HFFc6 (cell line): ENCODE results near the gene ZNF557. TPM values are rescaled to one million over a fixed set of nuclear protein-coding genes. Genes with fewer than 3 reads are reported as not detected.
A peak's percentile ranks its signal among the peaks of the same experiment; 100 is the strongest.
"Not testable (repeated sequence)": the region's sequence is repeated elsewhere in the genome, so short reads cannot be mapped to it uniquely, and the experiment has no call there.

Experiments
- DNase-seq: peaks from one replicate; pipeline ENCODE4 v3.0.0-alpha.2; 2018
- H3K27ac Mint-ChIP-seq: 2 replicates; pipeline ENCODE4 v1.8.0; 2020; ENCODE audit warnings: mild to moderate bottlenecking, mixed read lengths
- H3K27me3 Mint-ChIP-seq: 2 replicates; pipeline ENCODE4 v1.8.0; 2021; ENCODE audit warnings: mild to moderate bottlenecking, moderate library complexity, mixed read lengths; ENCODE audit not compliant: insufficient read depth
- H3K36me3 Mint-ChIP-seq: 2 replicates; pipeline ENCODE4 v1.8.0; 2021; ENCODE audit warnings: low read depth, mixed read lengths
- H3K4me1 Mint-ChIP-seq: 2 replicates; pipeline ENCODE4 v1.8.0; 2020; ENCODE audit warnings: low read depth, mixed read lengths
- H3K4me3 Mint-ChIP-seq: 2 replicates; pipeline ENCODE4 v1.8.0; 2020; ENCODE audit warnings: mild to moderate bottlenecking, moderate library complexity, mixed read lengths
- H3K9me3 Mint-ChIP-seq: 2 replicates; pipeline ENCODE4 v1.8.0; 2020; ENCODE audit warnings: mild to moderate bottlenecking, mixed read lengths
- total RNA-seq, 6 experiments: library from RNA; stranded (reverse); fragmentation: NEBNext Ultra II Directional; extraction: Animal tissue kit (Norgen Biotek cat#: 25700); gene quantifications; 2 replicates in 1 of 6; 3 replicates in 5 of 6; pipeline ENCODE4 v1.2.3, GENCODE V29; 2021
- TF ChIP-seq, protein P1 (sequence below): fragments of 200-600 bp; sonication (generic); IDR thresholded peaks from 2 replicates; pipeline ENCODE4 v1.5.0; 2021; ENCODE audit warnings: antibody characterized with exemption, mild to moderate bottlenecking

Gene ZNF557
- total RNA-seq, 6 experiments from 2014 or later, result 7.8 to 9.3 (median 8.7) TPM

DNA sequence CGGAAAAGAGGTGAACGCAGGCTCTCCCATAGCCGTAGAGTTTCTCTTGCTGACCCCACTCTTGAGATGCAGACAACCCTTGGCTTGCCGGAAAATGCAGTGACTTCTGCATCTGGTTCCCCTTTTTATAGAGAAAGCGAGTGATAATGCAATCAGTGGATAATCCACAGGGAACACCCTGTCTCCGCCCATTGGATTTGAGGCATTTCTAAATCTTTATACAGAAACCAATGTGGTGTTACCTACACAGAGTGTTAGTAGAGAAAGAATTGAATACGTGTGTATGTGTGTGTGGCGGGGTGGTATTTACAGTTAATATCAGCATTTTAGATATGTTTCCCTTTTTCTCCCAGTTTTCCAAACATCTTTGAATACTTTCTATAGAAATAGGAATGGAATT lies 10.9 kb upstream of the ZNF557 start, which contains the start of gene MBD3L3:
Gene MBD3L3 (minus strand): TSS at position 101 of the 400 bp plus-strand sequence. CDS start 71 bp downstream, at position 30.
- DNase-seq, H3K4me3 Mint-ChIP-seq, H3K4me1 Mint-ChIP-seq, H3K27ac Mint-ChIP-seq, H3K9me3 Mint-ChIP-seq, H3K36me3 Mint-ChIP-seq, H3K27me3 Mint-ChIP-seq: not testable (repeated sequence)

DNA sequence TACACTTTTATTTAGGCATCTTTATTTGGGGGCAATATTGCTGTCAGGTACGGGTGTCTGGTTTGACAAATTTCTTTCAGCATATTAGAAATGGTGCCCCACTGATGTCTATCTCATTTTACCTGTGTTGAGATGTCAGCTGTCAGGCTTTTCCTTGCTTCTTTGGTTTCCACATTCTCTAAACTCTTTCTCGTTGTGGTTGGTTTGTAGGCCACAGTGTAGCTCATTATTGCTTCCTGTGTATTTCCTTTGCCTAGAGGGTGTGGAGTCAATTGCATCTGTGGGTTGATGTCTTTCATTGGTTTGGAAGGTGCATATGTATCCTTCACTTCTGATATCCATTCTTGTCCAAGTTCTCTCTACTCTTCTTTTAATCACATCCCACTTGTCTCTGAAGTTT lies 9.5 kb upstream of the ZNF557 start:
- not testable (repeated sequence) for H3K4me1 Mint-ChIP-seq, H3K27ac Mint-ChIP-seq, DNase-seq, H3K4me3 Mint-ChIP-seq, H3K9me3 Mint-ChIP-seq, H3K36me3 Mint-ChIP-seq, H3K27me3 Mint-ChIP-seq

DNA sequence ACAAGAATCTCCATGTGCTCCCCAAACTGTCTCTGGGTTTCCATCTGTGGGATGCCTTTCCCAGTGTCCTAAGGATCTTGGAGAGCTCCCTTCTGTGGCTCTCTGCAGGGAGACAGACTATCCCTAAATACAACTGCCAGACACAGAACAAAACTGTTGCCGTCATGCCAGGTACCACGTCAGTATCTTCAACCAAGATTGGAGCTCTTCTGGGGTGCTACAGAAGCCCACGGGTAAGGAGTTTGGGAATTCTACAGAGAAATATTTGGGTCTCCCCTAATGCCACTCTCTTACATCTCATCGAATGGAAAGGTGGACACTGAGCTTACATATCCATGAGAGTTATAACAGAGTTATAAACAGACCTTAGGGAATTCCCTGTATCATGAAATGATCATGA lies 6.2 kb upstream of the ZNF557 start:
- no peaks in the 10 kb centered on the region; the same call in 1 of the 2 replicates for H3K27me3 Mint-ChIP-seq
- no peak overlapping the region for H3K4me3 Mint-ChIP-seq
- no peak for DNase-seq
- TF ChIP-seq, protein P1, sequence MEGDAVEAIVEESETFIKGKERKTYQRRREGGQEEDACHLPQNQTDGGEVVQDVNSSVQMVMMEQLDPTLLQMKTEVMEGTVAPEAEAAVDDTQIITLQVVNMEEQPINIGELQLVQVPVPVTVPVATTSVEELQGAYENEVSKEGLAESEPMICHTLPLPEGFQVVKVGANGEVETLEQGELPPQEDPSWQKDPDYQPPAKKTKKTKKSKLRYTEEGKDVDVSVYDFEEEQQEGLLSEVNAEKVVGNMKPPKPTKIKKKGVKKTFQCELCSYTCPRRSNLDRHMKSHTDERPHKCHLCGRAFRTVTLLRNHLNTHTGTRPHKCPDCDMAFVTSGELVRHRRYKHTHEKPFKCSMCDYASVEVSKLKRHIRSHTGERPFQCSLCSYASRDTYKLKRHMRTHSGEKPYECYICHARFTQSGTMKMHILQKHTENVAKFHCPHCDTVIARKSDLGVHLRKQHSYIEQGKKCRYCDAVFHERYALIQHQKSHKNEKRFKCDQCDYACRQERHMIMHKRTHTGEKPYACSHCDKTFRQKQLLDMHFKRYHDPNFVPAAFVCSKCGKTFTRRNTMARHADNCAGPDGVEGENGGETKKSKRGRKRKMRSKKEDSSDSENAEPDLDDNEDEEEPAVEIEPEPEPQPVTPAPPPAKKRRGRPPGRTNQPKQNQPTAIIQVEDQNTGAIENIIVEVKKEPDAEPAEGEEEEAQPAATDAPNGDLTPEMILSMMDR, result no peak
- no peaks in the 10 kb centered on the region for H3K9me3 Mint-ChIP-seq
- H3K27ac Mint-ChIP-seq, result no peak overlapping the region
- H3K36me3 Mint-ChIP-seq, result no peaks in the 10 kb centered on the region
- peaks cover 11% of the 10 kb centered on the region for H3K4me1 Mint-ChIP-seq

DNA sequence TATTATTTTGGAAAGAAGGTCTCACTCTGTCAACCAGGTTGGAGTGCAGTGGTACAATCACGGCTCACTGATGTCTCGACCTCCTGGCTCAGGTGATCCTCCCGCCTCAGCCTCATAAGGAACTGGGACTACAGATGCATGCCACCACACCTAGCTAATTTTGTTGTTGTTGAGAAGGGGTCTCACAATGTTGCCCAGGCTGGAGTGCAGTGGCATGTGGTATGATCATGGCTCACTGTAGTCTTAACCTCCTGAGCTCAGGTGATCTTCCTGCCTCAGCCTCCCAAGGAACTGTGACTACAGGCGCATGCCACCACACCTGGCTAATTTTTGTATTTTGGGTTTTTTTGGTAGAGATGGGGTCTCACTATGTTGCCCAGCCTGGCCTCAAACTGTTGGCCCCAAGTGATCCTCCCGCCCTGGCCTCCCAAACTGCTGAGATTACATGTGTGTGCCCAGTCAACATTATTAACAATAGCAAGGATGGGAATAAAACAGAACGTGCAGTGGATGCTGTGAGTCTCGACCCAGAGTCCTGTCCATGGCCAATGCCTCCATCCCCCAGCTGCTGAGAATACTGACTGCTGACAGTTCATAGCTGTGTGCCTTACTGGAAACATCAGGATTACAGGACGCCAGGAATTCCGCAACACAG lies 5.6 kb upstream of the ZNF557 start:
- Mint-ChIP-seq H3K36me3 (no peaks in the 10 kb centered on the region), H3K27ac (no peak overlapping the region), H3K27me3 (no peaks in the 10 kb centered on the region; the same call in 1 of the 2 replicates), H3K4me1 (peaks cover 16% of the 10 kb centered on the region), H3K9me3 (no peaks in the 10 kb centered on the region), H3K4me3 (no peak overlapping the region)
- DNase-seq, result no peak
- TF ChIP-seq, protein P1, result no peak

DNA sequence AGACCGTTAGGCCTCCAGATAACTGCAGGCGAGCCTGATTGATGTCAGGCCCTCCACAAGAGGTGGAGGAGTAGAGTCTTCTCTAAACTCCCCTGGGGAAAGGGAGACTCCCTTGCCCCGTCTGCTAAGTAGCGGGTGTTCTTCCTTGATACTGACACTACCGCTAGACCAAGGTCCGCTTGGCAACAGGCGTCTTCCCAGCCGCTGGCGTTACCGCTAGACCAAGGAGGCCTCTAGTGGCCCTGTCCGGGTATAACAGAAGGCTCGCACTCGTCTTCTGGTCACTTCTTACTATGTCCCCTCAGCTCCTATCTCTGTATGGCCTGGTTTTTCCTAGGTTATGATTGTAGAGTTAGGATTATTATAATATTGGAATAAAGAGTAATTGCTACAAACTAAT lies 2.4 kb upstream of the ZNF557 start:
- H3K4me3 Mint-ChIP-seq, H3K27me3 Mint-ChIP-seq, H3K9me3 Mint-ChIP-seq, H3K27ac Mint-ChIP-seq, H3K36me3 Mint-ChIP-seq, DNase-seq: not testable (repeated sequence)
- TF ChIP-seq, protein P1, result peak; percentile 51
- peaks cover 20% of the 10 kb centered on the region for H3K4me1 Mint-ChIP-seq

DNA sequence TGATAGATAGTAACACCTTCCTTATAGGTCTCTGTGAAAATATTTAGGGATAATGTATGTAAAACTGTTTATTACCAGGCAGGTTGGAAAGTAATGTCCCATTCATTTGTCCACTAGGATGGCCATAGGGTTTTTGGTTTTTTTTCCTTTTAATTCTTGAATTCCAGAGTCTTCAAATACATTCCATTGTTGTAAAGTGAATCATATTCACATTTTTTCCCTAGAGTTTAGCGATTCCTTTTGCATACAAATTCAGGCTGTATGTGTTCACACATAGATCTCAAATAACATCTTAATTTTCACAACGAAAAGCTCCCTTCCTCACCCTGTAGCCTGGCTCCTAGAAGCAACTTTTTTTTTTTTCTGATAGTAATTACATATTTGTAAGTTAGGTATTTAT lies 1.8 kb upstream of the ZNF557 start:
- peaks cover 6% of the 10 kb centered on the region for H3K36me3 Mint-ChIP-seq
- DNase-seq, result peak; percentile 36
- TF ChIP-seq, protein P1, result no peak
- peaks cover 6% of the 10 kb centered on the region for H3K9me3 Mint-ChIP-seq
- H3K27ac Mint-ChIP-seq, result peak overlapping the region; percentile 13; the same call in 1 of the 2 replicates
- peaks cover 20% of the 10 kb centered on the region for H3K4me1 Mint-ChIP-seq
- peaks cover 4% of the 10 kb centered on the region for H3K27me3 Mint-ChIP-seq
- no peak overlapping the region; the same call in 1 of the 2 replicates for H3K4me3 Mint-ChIP-seq
